ENCODE data around the gene CDH13.

DNA sequence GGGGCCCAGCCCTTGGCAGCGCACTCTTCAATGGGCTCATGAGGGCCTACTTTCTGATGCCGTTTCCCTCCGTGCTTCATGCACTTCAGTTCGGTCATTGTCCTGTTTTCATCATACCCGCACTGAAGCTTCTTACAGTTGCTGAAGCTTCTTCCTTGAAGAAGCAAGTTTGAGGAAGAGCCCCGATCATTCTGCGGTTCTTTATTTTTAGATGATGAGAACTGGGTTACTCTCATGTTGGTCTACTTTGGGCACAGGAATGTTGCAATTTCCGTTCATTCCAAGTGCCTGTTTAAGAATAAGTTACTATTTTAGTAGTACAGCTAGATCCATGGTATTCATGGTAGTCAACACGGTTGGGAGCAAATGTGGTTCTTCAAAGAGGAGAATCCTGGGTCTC lies 593.3 kb downstream of the CDH13 start:
- TF ChIP-seq, protein P1, sequence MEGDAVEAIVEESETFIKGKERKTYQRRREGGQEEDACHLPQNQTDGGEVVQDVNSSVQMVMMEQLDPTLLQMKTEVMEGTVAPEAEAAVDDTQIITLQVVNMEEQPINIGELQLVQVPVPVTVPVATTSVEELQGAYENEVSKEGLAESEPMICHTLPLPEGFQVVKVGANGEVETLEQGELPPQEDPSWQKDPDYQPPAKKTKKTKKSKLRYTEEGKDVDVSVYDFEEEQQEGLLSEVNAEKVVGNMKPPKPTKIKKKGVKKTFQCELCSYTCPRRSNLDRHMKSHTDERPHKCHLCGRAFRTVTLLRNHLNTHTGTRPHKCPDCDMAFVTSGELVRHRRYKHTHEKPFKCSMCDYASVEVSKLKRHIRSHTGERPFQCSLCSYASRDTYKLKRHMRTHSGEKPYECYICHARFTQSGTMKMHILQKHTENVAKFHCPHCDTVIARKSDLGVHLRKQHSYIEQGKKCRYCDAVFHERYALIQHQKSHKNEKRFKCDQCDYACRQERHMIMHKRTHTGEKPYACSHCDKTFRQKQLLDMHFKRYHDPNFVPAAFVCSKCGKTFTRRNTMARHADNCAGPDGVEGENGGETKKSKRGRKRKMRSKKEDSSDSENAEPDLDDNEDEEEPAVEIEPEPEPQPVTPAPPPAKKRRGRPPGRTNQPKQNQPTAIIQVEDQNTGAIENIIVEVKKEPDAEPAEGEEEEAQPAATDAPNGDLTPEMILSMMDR (tag by site-specific recombination; IDR thresholded peaks at IDR 0.05): no peak
- TF ChIP-seq, protein P2, sequence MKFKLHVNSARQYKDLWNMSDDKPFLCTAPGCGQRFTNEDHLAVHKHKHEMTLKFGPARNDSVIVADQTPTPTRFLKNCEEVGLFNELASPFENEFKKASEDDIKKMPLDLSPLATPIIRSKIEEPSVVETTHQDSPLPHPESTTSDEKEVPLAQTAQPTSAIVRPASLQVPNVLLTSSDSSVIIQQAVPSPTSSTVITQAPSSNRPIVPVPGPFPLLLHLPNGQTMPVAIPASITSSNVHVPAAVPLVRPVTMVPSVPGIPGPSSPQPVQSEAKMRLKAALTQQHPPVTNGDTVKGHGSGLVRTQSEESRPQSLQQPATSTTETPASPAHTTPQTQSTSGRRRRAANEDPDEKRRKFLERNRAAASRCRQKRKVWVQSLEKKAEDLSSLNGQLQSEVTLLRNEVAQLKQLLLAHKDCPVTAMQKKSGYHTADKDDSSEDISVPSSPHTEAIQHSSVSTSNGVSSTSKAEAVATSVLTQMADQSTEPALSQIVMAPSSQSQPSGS (tag by site-specific recombination; IDR thresholded peaks at IDR 0.05; ENCODE audit: low read depth): no peak
- no peak for TF ChIP-seq ZNF777 (tag by site-specific recombination; IDR thresholded peaks at IDR 0.05; ENCODE audit: borderline replicate concordance)

Measured in HEK293 (cell line).